Astrocyte of the spinal cord (primary cell): Measurements from ENCODE around the gene SPI1.

Source experiments
- DNase-seq: peaks from one replicate; pipeline ENCODE4 v3.0.0; 2011; ENCODE audit warnings: low read depth, low spot score
- H3K4me3 ChIP-seq: 2 replicates; pipeline ENCODE4 v1.5.1; 2011; ENCODE audit warnings: low read depth, mild to moderate bottlenecking, low read length, moderate library complexity
- in situ Hi-C: cut with HindIII; loops from 2 replicates; pipeline ENCODE4 v1.10.0; 2017; ENCODE audit warnings: low sequenced_read_pairs
- TF ChIP-seq, protein P1 (sequence below): IDR thresholded peaks from 2 replicates; pipeline ENCODE4 v1.5.1; 2012; ENCODE audit warnings: low read depth, mild to moderate bottlenecking, low read length, inconsistent platforms

The SPI1 gene

DNA sequence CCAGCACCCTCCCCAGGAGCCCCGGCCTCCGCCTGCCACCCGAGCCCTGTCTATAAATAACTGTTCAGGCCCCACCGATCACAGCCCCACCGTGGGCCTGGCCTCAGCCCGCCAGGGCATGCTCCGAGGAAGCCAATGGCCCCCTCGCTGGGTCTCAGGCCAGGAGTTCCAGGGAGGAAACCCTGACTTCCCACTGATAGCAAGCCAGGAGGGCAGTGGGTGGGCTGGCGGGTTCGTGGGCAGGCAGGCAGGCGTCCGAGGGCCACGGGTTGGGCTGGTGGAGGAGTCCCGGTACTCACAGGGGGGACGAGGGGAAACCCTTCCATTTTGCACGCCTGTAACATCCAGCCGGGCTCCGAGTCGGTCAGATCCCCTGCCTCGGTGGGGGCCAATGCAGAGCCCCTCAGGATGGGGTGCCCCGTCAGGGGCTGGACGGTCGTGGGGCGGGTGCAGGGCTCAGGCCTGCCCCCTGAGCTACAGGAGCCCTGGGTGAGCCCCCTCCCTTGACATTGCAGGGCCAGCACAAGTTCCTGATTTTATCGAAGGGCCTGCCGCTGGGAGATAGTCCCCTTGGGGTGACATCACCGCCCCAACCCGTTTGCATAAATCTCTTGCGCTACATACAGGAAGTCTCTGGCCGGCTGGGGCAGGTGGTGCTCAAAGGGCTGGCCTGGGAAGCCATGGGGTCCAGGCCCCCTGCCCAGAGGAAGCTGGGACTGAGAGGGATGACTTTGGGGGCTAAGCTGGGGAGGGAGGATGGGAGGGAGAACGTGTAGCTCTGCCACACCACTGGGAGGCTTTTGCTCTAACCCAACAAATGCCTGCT, at the start of gene SPI1:
Gene SPI1, minus strand, starts transcription at position 538 of the 826 bp plus-strand sequence. Its CDS starts 194 bp downstream, at position 344.
- TF ChIP-seq, protein P1, sequence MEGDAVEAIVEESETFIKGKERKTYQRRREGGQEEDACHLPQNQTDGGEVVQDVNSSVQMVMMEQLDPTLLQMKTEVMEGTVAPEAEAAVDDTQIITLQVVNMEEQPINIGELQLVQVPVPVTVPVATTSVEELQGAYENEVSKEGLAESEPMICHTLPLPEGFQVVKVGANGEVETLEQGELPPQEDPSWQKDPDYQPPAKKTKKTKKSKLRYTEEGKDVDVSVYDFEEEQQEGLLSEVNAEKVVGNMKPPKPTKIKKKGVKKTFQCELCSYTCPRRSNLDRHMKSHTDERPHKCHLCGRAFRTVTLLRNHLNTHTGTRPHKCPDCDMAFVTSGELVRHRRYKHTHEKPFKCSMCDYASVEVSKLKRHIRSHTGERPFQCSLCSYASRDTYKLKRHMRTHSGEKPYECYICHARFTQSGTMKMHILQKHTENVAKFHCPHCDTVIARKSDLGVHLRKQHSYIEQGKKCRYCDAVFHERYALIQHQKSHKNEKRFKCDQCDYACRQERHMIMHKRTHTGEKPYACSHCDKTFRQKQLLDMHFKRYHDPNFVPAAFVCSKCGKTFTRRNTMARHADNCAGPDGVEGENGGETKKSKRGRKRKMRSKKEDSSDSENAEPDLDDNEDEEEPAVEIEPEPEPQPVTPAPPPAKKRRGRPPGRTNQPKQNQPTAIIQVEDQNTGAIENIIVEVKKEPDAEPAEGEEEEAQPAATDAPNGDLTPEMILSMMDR: no peak
- no peak within 1 kb of the TSS for H3K4me3 ChIP-seq
- DNase-seq: no peak
- in situ Hi-C loops: no loop called here

DNA sequence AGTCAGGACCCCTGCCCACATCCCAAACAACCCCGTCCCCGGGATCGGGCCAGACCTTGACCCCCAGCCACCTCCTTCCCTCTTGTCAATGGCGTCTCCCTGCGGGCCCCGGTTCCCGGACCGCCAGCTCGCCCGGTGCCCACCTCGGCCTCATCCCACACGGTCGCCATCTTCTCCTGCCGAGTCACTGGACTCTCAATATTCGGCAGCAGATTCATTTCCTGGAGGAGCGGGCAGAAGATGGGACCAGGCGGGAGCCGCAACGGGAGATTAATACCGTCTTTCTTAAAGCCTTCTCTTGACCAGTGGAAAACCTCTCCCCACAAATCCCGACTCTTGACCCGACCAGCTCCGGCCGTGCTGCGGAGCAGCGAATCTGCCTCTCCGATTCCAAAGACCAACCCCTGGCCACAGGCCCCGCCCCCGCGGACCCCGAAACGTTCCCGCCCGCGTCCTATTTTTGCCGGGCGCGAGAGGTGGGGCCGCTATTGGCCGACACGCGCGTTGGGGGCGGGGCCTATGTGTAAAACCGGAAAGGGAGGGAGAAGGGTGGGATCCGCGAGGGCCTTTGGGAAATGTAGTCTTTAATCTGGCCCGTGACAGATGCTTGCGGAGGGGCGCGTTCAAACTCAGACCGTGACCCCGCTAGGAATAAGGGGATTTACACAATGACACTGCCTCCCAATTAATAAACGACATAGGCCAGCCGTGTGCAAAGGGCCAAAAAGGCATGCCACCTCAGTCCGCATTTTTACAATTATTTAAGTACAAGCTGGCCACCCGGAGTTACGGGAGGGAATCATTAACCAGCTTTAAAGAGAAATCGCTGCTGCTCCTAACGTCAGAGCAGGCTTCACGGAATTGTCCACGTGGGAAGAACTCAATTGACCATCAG, 48.0 kb upstream of the SPI1 start, which contains the start of gene PSMC3:
Gene PSMC3, minus strand, starts transcription at position 378 of the 895 bp plus-strand sequence. Its CDS starts 160 bp downstream, at position 218.
- peak; percentile 97 for DNase-seq
- TF ChIP-seq, protein P1: no peak
- in situ Hi-C loops: no loop called here
- H3K4me3 ChIP-seq: peak within 1 kb of the TSS; percentile 100

DNA sequence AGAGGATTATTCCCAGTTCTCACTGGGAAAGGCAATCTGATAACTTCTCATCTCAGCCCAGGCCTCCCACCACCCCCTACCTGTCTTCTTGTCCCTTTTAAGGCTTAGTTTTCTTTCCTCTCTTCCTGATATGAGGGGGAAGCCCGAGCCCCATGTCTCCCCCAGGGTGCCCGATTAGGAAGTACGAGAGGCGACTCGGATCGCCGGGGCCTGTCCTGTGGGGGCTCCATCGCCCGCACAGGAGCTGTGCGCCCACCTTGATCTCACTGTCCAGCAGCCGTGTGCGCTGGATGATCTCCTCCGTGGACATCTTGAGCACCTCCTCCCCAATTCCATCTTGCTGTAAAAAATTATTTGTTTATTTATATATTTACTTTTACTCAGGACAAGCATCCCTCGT, 47.3 kb upstream of the SPI1 start:
- DNase-seq: no peak
- TF ChIP-seq, protein P1: no peak
- in situ Hi-C loops: no loop called here
- peak overlapping the region; percentile 100 for H3K4me3 ChIP-seq

DNA sequence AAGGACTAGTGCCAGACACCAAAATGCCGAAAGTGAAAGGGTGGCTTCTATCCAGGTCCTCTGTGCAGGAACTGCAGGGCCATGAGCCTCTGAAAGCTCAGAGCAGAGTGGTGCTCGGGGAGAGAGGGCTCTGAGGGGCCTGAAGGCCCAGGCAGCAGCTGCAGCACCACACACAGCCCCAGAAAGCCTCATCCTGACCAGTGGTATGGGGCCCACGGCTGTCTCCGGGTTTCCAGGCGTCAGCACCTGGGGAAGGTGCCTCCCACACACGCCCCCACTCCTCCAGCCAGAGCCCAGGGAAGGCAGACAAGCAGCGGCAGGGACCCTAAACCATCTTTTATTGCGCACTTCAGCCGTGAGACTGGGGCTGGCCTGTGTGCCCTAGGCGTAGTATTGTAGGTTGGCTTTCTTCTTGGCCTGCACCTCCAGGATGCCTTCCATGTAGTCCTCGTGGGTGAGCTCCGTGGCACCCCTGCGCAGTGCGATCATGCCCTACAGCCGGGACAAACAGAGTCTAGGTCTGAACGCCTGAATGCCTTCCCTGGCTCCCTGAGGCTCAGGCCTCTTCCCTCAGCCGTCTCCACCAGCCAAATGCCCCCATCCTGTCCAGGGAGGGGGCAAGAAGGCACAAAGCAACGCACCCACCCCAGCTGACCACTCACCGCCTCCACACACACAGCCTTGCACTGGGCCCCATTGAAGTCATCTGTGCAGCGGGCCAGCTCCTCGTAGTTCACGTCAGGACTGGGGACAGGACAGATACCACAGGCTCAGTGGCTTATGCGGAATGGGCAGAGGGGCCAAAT, 40.3 kb upstream of the SPI1 start:
- TF ChIP-seq, protein P1: no peak

DNA sequence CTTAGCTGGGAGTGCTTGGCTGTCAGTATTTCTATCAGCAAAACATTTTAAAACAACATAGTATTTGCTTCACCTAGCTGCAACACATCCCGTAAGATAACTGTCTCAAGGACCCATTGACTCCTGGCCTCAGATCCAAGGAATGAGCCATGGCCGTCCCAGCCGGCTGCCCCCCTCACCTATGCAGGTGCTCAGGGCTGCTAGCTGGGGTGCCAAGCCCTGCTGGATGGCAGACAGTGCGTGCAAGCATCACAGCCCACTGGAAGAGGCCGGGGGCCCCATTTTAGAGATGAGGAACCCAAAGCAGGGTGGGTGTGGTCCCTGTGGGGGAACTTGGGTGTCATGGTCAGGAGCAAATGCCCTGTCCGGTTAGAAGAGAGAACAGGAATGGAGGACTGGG, 39.4 kb upstream of the SPI1 start:
- TF ChIP-seq, protein P1: no peak

More for the DNA sequence above, 40.3 kb upstream of the SPI1 start:
- no peak for DNase-seq
- H3K4me3 ChIP-seq: no peak overlapping the region
- in situ Hi-C loops: no loop called here

More for the DNA sequence above, 39.4 kb upstream of the SPI1 start:
- H3K4me3 ChIP-seq: no peak overlapping the region
- no peak for DNase-seq
- in situ Hi-C loops: no loop called here
